A549 (cell line): ENCODE results near the gene SLC35B4. TPM values are rescaled to one million over a fixed set of nuclear protein-coding genes. Genes with fewer than 3 reads are reported as not detected.
"Not testable (repeated sequence)": the region's sequence is repeated elsewhere in the genome, so short reads cannot be mapped to it uniquely, and the experiment has no call there.

ENCODE experiments used
- ATAC-seq, 2 experiments: fragments of 200-7000 bp in 1 of 2; fragments of >200 bp in 1 of 2; cut with Nextera tagmentation in 1 of 2; cut with Tn5 transposase in 1 of 2; 3 replicates each; pipeline versions ENCODE4 v1.8.0 to v1.9.1; 2018 to 2020; ENCODE audit warnings: mild to moderate bottlenecking in 1 of 2, moderate library complexity in 1 of 2
- CTCF ChIA-PET: fragments of 300-600 bp; sonication (Branson Sonifier 250); formaldehyde crosslinking; extraction: SDS; loops from one replicate; lab custom pipeline; 2021; ENCODE audit warnings: antibody characterized with exemption, inconsistent platforms; lab: Yijun Ruan, JAX
- POLR2A ChIA-PET: fragments of 350-600 bp; formaldehyde crosslinking; extraction: SDS; loops from one replicate; lab custom pipeline; 2021; ENCODE audit warnings: antibody characterized with exemption, inconsistent platforms; lab: Yijun Ruan, JAX
- DNase-seq, 2 experiments: peaks; one replicate each; pipeline versions ENCODE4 v3.0.0 to v3.0.0-alpha.2; 2011 to 2016; ENCODE audit warnings: low read depth in 1 of 2, low spot score in 1 of 2
- FAIRE-seq: peaks from 2 replicates; lab custom pipeline; 2011; peaks lifted over from hg19 to GRCh38; lab: Jason Lieb, UNC
- H3K27ac ChIP-seq, 2 experiments: fragments of >200 bp; sonication (Bioruptor Twin); formaldehyde crosslinking; 3 replicates each; pipeline ENCODE4 v1.5.1; 2016 to 2017
- H3K4me1 ChIP-seq: fragments of >200 bp; sonication (Bioruptor Twin); formaldehyde crosslinking; 3 replicates; pipeline ENCODE4 v1.6.1; 2016
- H3K4me2 ChIP-seq: fragments of >200 bp; sonication (Bioruptor Twin); formaldehyde crosslinking; 3 replicates; pipeline ENCODE4 v1.6.1; 2016
- H3K4me3 ChIP-seq: fragments of >200 bp; sonication (Bioruptor Twin); formaldehyde crosslinking; 3 replicates; pipeline ENCODE4 v1.5.1; 2016
- H3K9me3 ChIP-seq: fragments of >200 bp; sonication (Bioruptor Twin); formaldehyde crosslinking; 3 replicates; pipeline ENCODE4 v1.6.1; 2016
- BCL3 ChIP-seq: fragments of >200 bp; sonication (Bioruptor Twin); formaldehyde crosslinking; IDR thresholded peaks from 3 replicates; pipeline ENCODE4 v1.6.1; 2016
- BHLHE40 ChIP-seq: IDR thresholded peaks from 2 replicates; pipeline ENCODE4 v1.6.1; 2012; ENCODE audit warnings: low read depth, low read length, inconsistent platforms
- CBX2 ChIP-seq: fragments of 200-600 bp; sonication (generic); IDR thresholded peaks from 2 replicates; pipeline ENCODE4 v1.6.1; 2016; ENCODE audit warnings: low read depth, mild to moderate bottlenecking, borderline replicate concordance
- CBX8 ChIP-seq: fragments of 200-600 bp; sonication (generic); IDR thresholded peaks from 2 replicates; pipeline ENCODE4 v1.6.1; 2016
- EHF ChIP-seq: fragments of 250-450 bp; sonication (Bioruptor Pico); IDR thresholded peaks from 2 replicates; pipeline ENCODE4 v1.5.0; 2020; ENCODE audit warnings: mild to moderate bottlenecking
- EHMT2 ChIP-seq: fragments of 200-600 bp; sonication (generic); IDR thresholded peaks from 2 replicates; pipeline ENCODE4 v1.6.1; 2016; ENCODE audit warnings: antibody characterized with exemption, low read depth, mild to moderate bottlenecking, moderate library complexity
- ELK1 ChIP-seq: fragments of 150-350 bp; IDR thresholded peaks from 2 replicates; pipeline ENCODE4 v1.6.1; 2014; ENCODE audit warnings: low read depth, mild to moderate bottlenecking, low read length
- FOSB ChIP-seq: fragments of 250-450 bp; sonication (Bioruptor Pico); IDR thresholded peaks from 2 replicates; pipeline ENCODE4 v1.5.0; 2020; ENCODE audit warnings: mild to moderate bottlenecking, moderate library complexity
- GATA3 ChIP-seq: IDR thresholded peaks from 2 replicates; pipeline ENCODE4 v1.6.1; 2012; ENCODE audit warnings: borderline replicate concordance
- HDAC2 ChIP-seq: fragments of 200-600 bp; sonication (generic); IDR thresholded peaks from 2 replicates; pipeline ENCODE4 v1.6.1; 2016
- HOXB5 ChIP-seq: fragments of 250-450 bp; sonication (Bioruptor Pico); IDR thresholded peaks from 2 replicates; pipeline ENCODE4 v1.5.0; 2020; ENCODE audit warnings: mild to moderate bottlenecking, moderate library complexity
- JUN ChIP-seq, 2 experiments: fragments of >200 bp; sonication (Bioruptor Twin); formaldehyde crosslinking; IDR thresholded peaks; 2 replicates in 1 of 2; 3 replicates in 1 of 2; pipeline ENCODE4 v1.6.1; 2016 to 2017
- NPAS2 ChIP-seq: fragments of 250-450 bp; sonication (Bioruptor Pico); IDR thresholded peaks from 2 replicates; pipeline ENCODE4 v1.8.0; 2022; ENCODE audit warnings: mild to moderate bottlenecking, moderate library complexity, borderline replicate concordance
- REST ChIP-seq: fragments of 200-600 bp; sonication (generic); IDR thresholded peaks from 2 replicates; pipeline ENCODE4 v1.6.1; 2016; ENCODE audit warnings: antibody characterized with exemption, mild to moderate bottlenecking, moderate library complexity
- RFX5 ChIP-seq: fragments of 450-650 bp; IDR thresholded peaks from 2 replicates; pipeline ENCODE4 v1.7.1; 2014; ENCODE audit warnings: antibody characterized with exemption, mild to moderate bottlenecking, moderate library complexity
- SMC3 ChIP-seq: fragments of >200 bp; sonication (Bioruptor Twin); formaldehyde crosslinking; IDR thresholded peaks from 3 replicates; pipeline ENCODE4 v1.6.1; 2018; ENCODE audit warnings: inconsistent platforms
- TFCP2L1 ChIP-seq: fragments of 250-450 bp; sonication (Bioruptor Pico); IDR thresholded peaks from 2 replicates; pipeline ENCODE4 v1.5.0; 2021; ENCODE audit warnings: mild to moderate bottlenecking
- TP53 ChIP-seq: fragments of 250-450 bp; sonication (Bioruptor Pico); IDR thresholded peaks from 2 replicates; pipeline ENCODE4 v1.5.0; 2021; ENCODE audit warnings: mild to moderate bottlenecking, moderate library complexity
- USF2 ChIP-seq: fragments of 450-650 bp; IDR thresholded peaks from 2 replicates; pipeline ENCODE4 v1.6.1; 2014; ENCODE audit warnings: antibody characterized with exemption
- ZNF302 ChIP-seq: fragments of 250-450 bp; sonication (Bioruptor Pico); IDR thresholded peaks from 2 replicates; pipeline ENCODE4 v1.9.0; 2021; ENCODE audit warnings: inconsistent platforms, mild to moderate bottlenecking, moderate library complexity
- ZSCAN20 ChIP-seq: fragments of 250-450 bp; sonication (Bioruptor Pico); IDR thresholded peaks from 2 replicates; pipeline ENCODE4 v1.8.0; 2022; ENCODE audit warnings: mild to moderate bottlenecking, moderate library complexity
- whole genome bisulfite sequencing: methylation state at CpG from one replicate; pipeline ENCODE4 v1.1.6; 2017; ENCODE audit errors: missing lambda C conversion rate; 5-methylcytosine and 5-hydroxymethylcytosine counted together
- polyA plus RNA-seq, 4 experiments: library from polyadenylated mRNA; depleted of rRNA in 3 of 4; stranded (reverse); fragments of >200 nt; fragmentation: RNase III in 1 of 4; extraction: RNeasy Plus Mini Kit Qiagen cat#74134 plus additional on column Dnase treatment in 1 of 4; gene quantifications; 2 replicates in 3 of 4; 3 replicates in 1 of 4; pipeline ENCODE4 v1.2.3, GENCODE V29; 2011 to 2017

SLC35B4 gene
- polyA plus RNA-seq, 2 of the 4 experiments (the other 2 are of a cell fraction): 32.8 to 73.0 TPM

GRCh38 chr7:134298902-134299683 is 17.6 kb downstream of the SLC35B4 start:
- Histone ChIP-seq H3K9me3 (no peaks in the 10 kb centered on the region), H3K4me2 (0 out of 3 replicates have a peak overlapping the region, but pooled peaks have one; percentile 1), H3K4me1 (peaks cover 10% of the 10 kb centered on the region; the same call in 2 of the 3 replicates), H3K4me3 (no peak overlapping the region), H3K27ac (no peak overlapping the region)
- peak; percentile 59 for FAIRE-seq
- TF ChIP-seq NPAS2 (no peak), BCL3 (no peak), ZNF302 (CRISPR knock-in tag) (no peak), HOXB5 (CRISPR knock-in tag) (no peak), RFX5 (peak; percentile 51; the same call in 1 of the 2 replicates)
- CTCF ChIA-PET: interaction anchor here (0.8 to 1.4 kb wide), 3 partner anchors 18 to 108 kb away, joined by 3 to 4 read pairs (median 3); partner anchors contain the start of gene SLC35B4
- POLR2A ChIA-PET: no interaction called here
- WGBS: 65% methylated on average over 10 of the region's 10 CpGs
- ATAC-seq: peak in 1 of 2 experiments; percentile 43; a peak in 2 of 6 replicates
- no peak for DNase-seq

- ChIA-PET CTCF (interaction anchor here (1.1 to 1.6 kb wide), 2 partner anchors 11 to 20 kb away, joined by 3 to 4 read pairs; partner anchors contain the start of gene SLC35B4), POLR2A (no interaction called here)
- H3K9me3 ChIP-seq: no peaks in the 10 kb centered on the region
- ATAC-seq (no peak), FAIRE-seq (no peak), DNase-seq (no peak)
- H3K27ac ChIP-seq: no peak overlapping the region
- no peak overlapping the region for H3K4me2 ChIP-seq
- TF ChIP-seq TP53 (CRISPR knock-in tag) (no peak), BHLHE40 (no peak), CBX8 (no peak), JUN (IDR thresholded peaks at IDR 0.05) (no peak), FOSB (no peak), USF2 (no peak), TFCP2L1 (CRISPR knock-in tag) (no peak)
- TF ChIP-seq, all 56 proteins: peak for 0
- Histone ChIP-seq H3K4me1 (peaks cover 10% of the 10 kb centered on the region; the same call in 2 of the 3 replicates), H3K4me3 (no peak overlapping the region)
- 92% methylated on average over 2 of the region's 2 CpGs for WGBS
Observed at GRCh38 chr7:134297489-134297888, 19.2 kb downstream of the SLC35B4 start.

- ATAC-seq, H3K27ac ChIP-seq, H3K4me2 ChIP-seq, FAIRE-seq, POLR2A ChIA-PET, H3K9me3 ChIP-seq, H3K4me3 ChIP-seq, DNase-seq, H3K4me1 ChIP-seq: not testable (repeated sequence)
- 91% methylated on average over 7 of the region's 7 CpGs for WGBS
- CTCF ChIA-PET: interaction anchor here (1.0 to 2.0 kb wide), 5 partner anchors 10 to 155 kb away, joined by 3 to 6 read pairs (median 4); no protein-coding TSS in a partner anchor
Observed at GRCh38 chr7:134295982-134296381, 20.7 kb downstream of the SLC35B4 start.

GRCh38 chr7:134293002-134293740 is 23.6 kb downstream of the SLC35B4 start:
- Histone ChIP-seq H3K9me3 (no peaks in the 10 kb centered on the region), H3K4me2 (no peak overlapping the region), H3K4me1 (peaks cover 9% of the 10 kb centered on the region; the same call in 2 of the 3 replicates), H3K27ac (no peak overlapping the region), H3K4me3 (no peak overlapping the region)
- ATAC-seq (no peak), FAIRE-seq (peak; percentile 65), DNase-seq (no peak)
- ChIA-PET CTCF (interaction anchor here (0.6 to 1.5 kb wide), 7 partner anchors 10 to 269 kb away, joined by 3 to 6 read pairs (median 5); partner anchors contain the start of gene SLC35B4), POLR2A (no interaction called here)
- 88% methylated on average over 12 of the region's 12 CpGs for WGBS
- TF ChIP-seq REST (no peak), EHMT2 (no peak), ZSCAN20 (CRISPR knock-in tag) (no peak), SMC3 (no peak), CBX2 (no peak), GATA3 (no peak), EHF (no peak), ELK1 (no peak), HDAC2 (no peak), TP53 (CRISPR knock-in tag) (no peak)
